Measurements from ENCODE around the gene YWHAG. TPM values are rescaled to one million over a fixed set of nuclear protein-coding genes. Genes with fewer than 3 reads are reported as not detected.
A peak's percentile ranks its signal among the peaks of the same experiment; 100 is the strongest.

YWHAG gene
- total and polyA plus RNA-seq, 2 of the 13 experiments (the other 11 are each of a cell fraction or from before 2014, with no cell fraction given) = 36.9 to 67.5 TPM

- TF ChIP-seq THRA (CRISPR knock-in tag; IDR thresholded peaks at IDR 0.05; ENCODE audit: borderline replicate concordance) = 0 out of 2 replicates have a peak, but pooled peaks have one; percentile 10
- TF ChIP-seq LBX2 (CRISPR knock-in tag; IDR thresholded peaks at IDR 0.05; ENCODE audit: borderline replicate concordance) = no peak
- TF ChIP-seq ZNF703 (CRISPR knock-in tag; IDR thresholded peaks at IDR 0.05; ENCODE audit: borderline replicate concordance) = no peak
- no peak for TF ChIP-seq MYPOP (CRISPR knock-in tag; IDR thresholded peaks at IDR 0.05)
- TF ChIP-seq ZNF550 (CRISPR knock-in tag; IDR thresholded peaks at IDR 0.05; ENCODE audit: borderline replicate concordance) = no peak
- peak; percentile 77 for TF ChIP-seq BCL6 (CRISPR knock-in tag; IDR thresholded peaks at IDR 0.05)
- TF ChIP-seq KMT2B (CRISPR knock-in tag; IDR thresholded peaks at IDR 0.05) = no peak
- no peak for TF ChIP-seq ZNF629 (CRISPR knock-in tag; conservative IDR thresholded peaks at IDR 0.05)
- no peak for TF ChIP-seq WIZ (CRISPR knock-in tag; IDR thresholded peaks at IDR 0.05)
- TF ChIP-seq XRCC5 (optimal IDR thresholded peaks at IDR 0.05; ENCODE audit: low read length) = peak; percentile 14
- TF ChIP-seq NFE2L1 (CRISPR knock-in tag; IDR thresholded peaks at IDR 0.05; ENCODE audit: borderline replicate concordance) = no peak
- 0 out of 2 replicates have a peak, but pooled peaks have one; percentile 24 for TF ChIP-seq ZNF33A (CRISPR knock-in tag; IDR thresholded peaks at IDR 0.05; ENCODE audit: borderline replicate concordance)
- TF ChIP-seq SRSF9 (IDR thresholded peaks at IDR 0.05; ENCODE audit: borderline replicate concordance, insufficient read depth, low read depth, low read length, poor library complexity, severe bottlenecking) = no peak
- TF ChIP-seq CBFB (CRISPR knock-in tag; IDR thresholded peaks at IDR 0.05) = no peak
- TF ChIP-seq ZNF547 (CRISPR knock-in tag; IDR thresholded peaks at IDR 0.05) = no peak
- no peak; the same call in 1 of the 2 replicates for TF ChIP-seq ZMAT3 (CRISPR knock-in tag; conservative IDR thresholded peaks at IDR 0.05)
- TF ChIP-seq YEATS4 (CRISPR knock-in tag; IDR thresholded peaks at IDR 0.05; ENCODE audit: borderline replicate concordance) = 0 out of 2 replicates have a peak, but pooled peaks have one; percentile 40
- TF ChIP-seq ZNF296 (CRISPR knock-in tag; conservative IDR thresholded peaks at IDR 0.05) = no peak
- no peak for TF ChIP-seq RBFOX2 (IDR thresholded peaks at IDR 0.05; ENCODE audit: low read depth, low read length)
- TF ChIP-seq ZNF343 (CRISPR knock-in tag; IDR thresholded peaks at IDR 0.05) = peak; percentile 55; the same call in 1 of the 2 replicates
- TF ChIP-seq SIN3A (IDR thresholded peaks at IDR 0.05; ENCODE audit: borderline replicate concordance, low read depth, low read length) = peak; percentile 78; the same call in 1 of the 2 replicates
- TF ChIP-seq ZBED4 (CRISPR knock-in tag; IDR thresholded peaks at IDR 0.05; ENCODE audit: borderline replicate concordance) = peak; percentile 76
Measured at GRCh38 chr7:76303202-76304147, 55.3 kb downstream of the YWHAG start (continued).
